ENCODE data around the gene MLF1. TPM values are rescaled to one million over a fixed set of nuclear protein-coding genes. Genes with fewer than 3 reads are reported as not detected.

MLF1 gene
- total RNA-seq, 1 experiment from 2014 or later: 11.9 TPM

DNA sequence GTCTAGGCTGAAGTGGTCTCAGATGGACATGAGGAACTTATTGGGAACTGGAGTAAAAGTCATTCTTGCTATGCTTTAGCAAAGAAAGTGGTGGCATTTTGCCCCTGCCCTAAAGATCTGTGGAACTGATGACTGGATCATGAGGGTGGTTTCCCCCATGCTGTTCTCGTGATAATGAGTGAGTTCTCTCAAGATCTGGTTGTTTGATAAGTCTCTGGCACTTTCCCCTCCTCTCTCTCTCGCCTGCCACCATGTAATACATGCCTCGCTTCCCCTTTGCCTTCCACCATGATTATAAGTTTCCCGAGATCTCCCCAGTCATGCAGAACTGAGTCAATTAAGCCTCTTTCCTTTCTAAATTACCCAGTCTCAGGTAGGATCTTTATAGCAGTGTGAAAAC, 11.5 kb upstream of the MLF1 start:
- Histone ChIP-seq H3K9me3 (ENCODE audit: low read length) (no peaks in the 10 kb centered on the region), H3K4me2 (ENCODE audit: low read length) (no peak overlapping the region), H3K9ac (ENCODE audit: low read length) (no peak overlapping the region), H3K27ac (ENCODE audit: low read length) (no peak overlapping the region), H2AFZ (ENCODE audit: low read length) (no peak overlapping the region), H3K36me3 (ENCODE audit: low read depth, low read length) (no peaks in the 10 kb centered on the region), H3K4me3 (ENCODE audit: low read length) (no peak overlapping the region), H3K79me2 (ENCODE audit: low read length) (no peaks in the 10 kb centered on the region), H3F3A (ENCODE audit: low read length, unreplicated experiment) (no peaks in the 10 kb centered on the region), H3K9me2 (replicated peaks; ENCODE audit: low read length) (no peaks in the 10 kb centered on the region), H4K20me1 (ENCODE audit: low read length) (no peaks in the 10 kb centered on the region), H3K27me3 (ENCODE audit: low read length) (no peaks in the 10 kb centered on the region), H3K4me1 (ENCODE audit: insufficient read depth, low read length) (no peaks in the 10 kb centered on the region)
- ChIA-PET CTCF (no interaction called here), POLR2A (ENCODE audit: unreplicated experiment) (no interaction called here)
- DNase-seq: no peak
- TF ChIP-seq EZH2 (IDR thresholded peaks at IDR 0.05; ENCODE audit: low read length, unreplicated experiment): no peak
- no peak for TF ChIP-seq EZH2phosphoT487 (IDR thresholded peaks at IDR 0.05; ENCODE audit: borderline replicate concordance, low read length)
- intact Hi-C loops (cut with micrococcal nuclease): no loop called here
- no TSS peak for BruUV-seq (replicated peaks)
- ATAC-seq: no peak

DNA sequence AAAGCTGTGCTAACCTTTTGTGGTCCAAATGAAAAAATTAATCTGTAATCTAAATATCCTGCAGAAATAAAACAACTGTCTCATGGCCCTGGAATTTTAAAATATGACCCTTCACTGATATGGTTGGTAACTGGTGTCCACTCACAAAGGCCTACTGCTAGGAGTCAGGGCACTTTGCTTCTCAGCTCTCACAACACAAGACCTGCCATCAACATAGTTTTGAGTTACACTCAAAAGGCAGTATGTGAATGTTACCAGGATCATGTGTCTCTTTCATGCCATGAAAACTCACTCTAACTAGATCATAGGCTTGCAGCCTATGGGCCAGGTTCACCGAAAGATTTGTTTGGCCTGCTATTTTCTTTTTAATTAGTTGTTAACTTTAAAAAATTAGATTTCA, 10.0 kb upstream of the MLF1 start:
- H3F3A ChIP-seq (ENCODE audit: low read length, unreplicated experiment): no peaks in the 10 kb centered on the region
- H3K9ac ChIP-seq (ENCODE audit: low read length): no peak overlapping the region
- ChIA-PET CTCF (interaction anchor here (0.7 kb wide), 1 partner anchor 11 kb away, joined by 3 read pairs; no protein-coding TSS in a partner anchor), POLR2A (ENCODE audit: unreplicated experiment) (no interaction called here)
- no peak overlapping the region for H3K4me3 ChIP-seq (ENCODE audit: low read length)
- H3K27ac ChIP-seq (ENCODE audit: low read length): no peak overlapping the region
- DNase-seq (no peak), ATAC-seq (no peak)
- H3K9me2 ChIP-seq (replicated peaks; ENCODE audit: low read length): no peaks in the 10 kb centered on the region
- no peaks in the 10 kb centered on the region for H3K27me3 ChIP-seq (ENCODE audit: low read length)
- no peaks in the 10 kb centered on the region for H3K79me2 ChIP-seq (ENCODE audit: low read length)
- H4K20me1 ChIP-seq (ENCODE audit: low read length): no peaks in the 10 kb centered on the region
- no peak overlapping the region for H2AFZ ChIP-seq (ENCODE audit: low read length)
- intact Hi-C loops (cut with micrococcal nuclease): no loop called here
- TF ChIP-seq, protein P1, sequence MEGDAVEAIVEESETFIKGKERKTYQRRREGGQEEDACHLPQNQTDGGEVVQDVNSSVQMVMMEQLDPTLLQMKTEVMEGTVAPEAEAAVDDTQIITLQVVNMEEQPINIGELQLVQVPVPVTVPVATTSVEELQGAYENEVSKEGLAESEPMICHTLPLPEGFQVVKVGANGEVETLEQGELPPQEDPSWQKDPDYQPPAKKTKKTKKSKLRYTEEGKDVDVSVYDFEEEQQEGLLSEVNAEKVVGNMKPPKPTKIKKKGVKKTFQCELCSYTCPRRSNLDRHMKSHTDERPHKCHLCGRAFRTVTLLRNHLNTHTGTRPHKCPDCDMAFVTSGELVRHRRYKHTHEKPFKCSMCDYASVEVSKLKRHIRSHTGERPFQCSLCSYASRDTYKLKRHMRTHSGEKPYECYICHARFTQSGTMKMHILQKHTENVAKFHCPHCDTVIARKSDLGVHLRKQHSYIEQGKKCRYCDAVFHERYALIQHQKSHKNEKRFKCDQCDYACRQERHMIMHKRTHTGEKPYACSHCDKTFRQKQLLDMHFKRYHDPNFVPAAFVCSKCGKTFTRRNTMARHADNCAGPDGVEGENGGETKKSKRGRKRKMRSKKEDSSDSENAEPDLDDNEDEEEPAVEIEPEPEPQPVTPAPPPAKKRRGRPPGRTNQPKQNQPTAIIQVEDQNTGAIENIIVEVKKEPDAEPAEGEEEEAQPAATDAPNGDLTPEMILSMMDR (conservative IDR thresholded peaks at IDR 0.05; ENCODE audit: low read depth, low read length): no peak
- no peak for TF ChIP-seq EZH2 (IDR thresholded peaks at IDR 0.05; ENCODE audit: low read length, unreplicated experiment)
- no TSS peak for BruUV-seq (replicated peaks)
- H3K4me1 ChIP-seq (ENCODE audit: insufficient read depth, low read length): no peaks in the 10 kb centered on the region
- H3K36me3 ChIP-seq (ENCODE audit: low read depth, low read length): no peaks in the 10 kb centered on the region
- H3K9me3 ChIP-seq (ENCODE audit: low read length): no peaks in the 10 kb centered on the region
- H3K4me2 ChIP-seq (ENCODE audit: low read length): no peak overlapping the region

DNA sequence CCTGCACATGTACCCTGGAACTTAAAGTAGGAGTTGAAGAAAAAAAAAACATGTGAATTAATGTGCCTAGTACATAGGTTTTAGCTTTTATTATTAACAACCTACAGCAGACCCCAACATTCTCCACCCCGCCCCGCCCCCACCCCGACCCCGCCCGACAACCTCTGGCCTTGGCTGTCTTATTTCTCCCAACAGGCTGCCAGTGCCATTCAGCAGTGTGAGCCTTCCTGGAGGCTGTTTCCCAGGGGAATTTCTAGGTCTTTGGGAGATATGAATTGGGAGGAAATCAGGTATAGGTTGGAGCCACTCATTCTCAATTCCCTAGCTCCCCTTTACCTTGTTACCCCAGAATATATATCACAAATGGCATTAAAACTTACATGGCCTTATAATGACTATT, 8.3 kb upstream of the MLF1 start:
- TF ChIP-seq EZH2phosphoT487 (IDR thresholded peaks at IDR 0.05; ENCODE audit: borderline replicate concordance, low read length) (no peak), EZH2 (IDR thresholded peaks at IDR 0.05; ENCODE audit: low read length, unreplicated experiment) (no peak)
- TF ChIP-seq, protein P1 (conservative IDR thresholded peaks at IDR 0.05; ENCODE audit: low read depth, low read length): no peak
- no TSS peak for BruUV-seq (replicated peaks)
- Histone ChIP-seq H3K36me3 (ENCODE audit: low read depth, low read length) (no peaks in the 10 kb centered on the region), H3K4me2 (ENCODE audit: low read length) (no peak overlapping the region), H3K9me3 (ENCODE audit: low read length) (no peaks in the 10 kb centered on the region), H3K27me3 (ENCODE audit: low read length) (no peaks in the 10 kb centered on the region), H3K4me1 (ENCODE audit: insufficient read depth, low read length) (no peaks in the 10 kb centered on the region), H3K27ac (ENCODE audit: low read length) (no peak overlapping the region), H3F3A (ENCODE audit: low read length, unreplicated experiment) (no peaks in the 10 kb centered on the region), H4K20me1 (ENCODE audit: low read length) (no peaks in the 10 kb centered on the region), H3K9me2 (replicated peaks; ENCODE audit: low read length) (no peaks in the 10 kb centered on the region), H2AFZ (ENCODE audit: low read length) (no peak overlapping the region), H3K79me2 (ENCODE audit: low read length) (no peaks in the 10 kb centered on the region), H3K4me3 (ENCODE audit: low read length) (no peak overlapping the region), H3K9ac (ENCODE audit: low read length) (no peak overlapping the region)
- intact Hi-C loops (cut with micrococcal nuclease): no loop called here
- no peak for DNase-seq
- no peak for ATAC-seq
- ChIA-PET POLR2A (ENCODE audit: unreplicated experiment) (interaction anchor here (0.5 to 0.6 kb wide), 2 partner anchors 22 to 285 kb away, joined by 4 to 26 read pairs; no protein-coding TSS in a partner anchor), CTCF (no interaction called here)

All from PC-3 (cell line).